GOT3 (cell line): ENCODE results near the gene SPOCK1.
"Not testable (repeated sequence)": the region's sequence is repeated elsewhere in the genome, so short reads cannot be mapped to it uniquely, and the experiment has no call there.

Source experiments
- DNase-seq: peaks from one replicate; lab custom pipeline; 2025; ENCODE audit warnings: mixed read lengths; lab: John Stamatoyannopoulos, UW

Gene SPOCK1

DNA sequence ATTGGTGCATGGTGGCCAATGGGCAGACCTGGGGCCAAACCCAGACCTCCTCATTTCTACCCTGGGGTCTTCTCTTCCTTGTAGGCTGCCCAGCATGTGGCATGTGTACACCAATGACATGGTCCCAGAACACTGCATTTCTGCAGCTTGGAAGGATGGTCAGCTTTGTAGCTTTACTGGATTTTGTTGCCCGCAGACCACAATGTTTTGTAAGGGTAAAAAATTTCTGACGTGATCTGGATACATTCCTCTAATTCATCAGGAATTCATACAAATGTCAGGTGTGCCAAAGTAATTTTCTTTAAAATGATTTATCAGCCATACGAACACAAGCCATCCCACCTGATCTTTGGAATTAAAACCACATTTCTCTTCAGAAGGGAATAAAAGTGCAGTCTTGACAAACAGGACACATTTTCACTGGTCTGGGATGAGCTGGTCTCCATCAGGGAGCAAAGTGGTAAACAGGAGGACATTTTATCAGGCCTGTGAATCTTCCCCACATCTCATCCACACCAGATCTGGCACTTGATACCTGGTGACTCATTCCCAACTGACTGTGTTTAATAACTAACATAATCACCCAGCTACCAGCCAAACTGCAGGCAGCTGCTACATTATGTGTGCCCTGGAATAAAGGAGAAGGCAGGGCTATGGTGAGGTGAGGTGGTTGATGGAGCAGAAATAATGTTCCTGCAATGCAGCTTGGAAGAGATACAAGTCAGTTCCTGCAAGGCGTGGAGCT lies 103.9 kb downstream of the SPOCK1 start:
- DNase-seq, result no peak

- DNase-seq, result no peak
Measured at GRCh38 chr5:137394380-137394779, 104.7 kb downstream of the SPOCK1 start.

- no peak for DNase-seq
Measured at GRCh38 chr5:137393196-137393993, 105.7 kb downstream of the SPOCK1 start.

GRCh38 chr5:137392261-137392660 lies 106.9 kb downstream of the SPOCK1 start:
- DNase-seq, result no peak

DNA sequence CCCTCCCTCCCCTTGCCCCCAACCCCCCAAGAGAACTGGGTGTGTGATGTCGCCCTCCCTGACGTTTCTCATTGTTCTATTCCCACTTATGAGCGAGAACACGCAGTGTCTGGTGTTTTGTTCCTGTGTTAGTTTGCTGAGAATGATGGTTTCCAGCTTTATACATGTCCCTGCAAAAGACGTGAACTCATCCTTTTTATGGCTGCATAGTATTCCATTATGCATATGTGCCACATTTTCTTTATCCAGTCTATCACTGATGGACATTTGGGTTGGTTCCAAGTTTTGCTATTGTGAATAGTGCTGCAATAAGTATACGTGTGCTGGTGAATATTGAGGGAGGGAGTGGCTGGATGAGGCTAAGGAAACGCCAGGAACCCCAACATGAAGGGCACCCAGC lies 108.1 kb downstream of the SPOCK1 start:
- not testable (repeated sequence) for DNase-seq

- no peak for DNase-seq
Measured at GRCh38 chr5:137389042-137389441, 110.1 kb downstream of the SPOCK1 start.

DNA sequence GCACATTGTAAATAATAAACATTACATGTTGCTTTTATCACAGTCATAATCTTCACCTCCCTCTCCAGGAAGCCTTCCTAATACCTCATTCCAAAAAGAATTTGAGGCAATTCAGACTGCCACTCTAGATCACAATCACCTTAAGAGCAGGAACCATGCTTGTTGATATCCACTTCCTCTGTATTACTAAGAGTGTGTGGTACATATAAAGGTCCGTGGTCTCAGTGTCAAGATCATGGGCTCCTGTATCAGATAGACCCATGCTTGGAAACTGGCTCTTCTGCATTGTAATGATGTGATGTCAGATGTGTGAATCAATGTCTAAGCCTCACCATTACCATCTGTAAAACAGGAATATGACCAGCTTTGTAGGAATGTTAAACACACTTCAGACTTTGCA lies 114.1 kb downstream of the SPOCK1 start:
- no peak for DNase-seq

GRCh38 chr5:137383909-137384308 lies 115.2 kb downstream of the SPOCK1 start:
- no peak for DNase-seq

GRCh38 chr5:137381555-137381954 lies 117.6 kb downstream of the SPOCK1 start:
- no peak for DNase-seq

- no peak for DNase-seq
Measured at GRCh38 chr5:137379555-137380286, 119.4 kb downstream of the SPOCK1 start.

DNA sequence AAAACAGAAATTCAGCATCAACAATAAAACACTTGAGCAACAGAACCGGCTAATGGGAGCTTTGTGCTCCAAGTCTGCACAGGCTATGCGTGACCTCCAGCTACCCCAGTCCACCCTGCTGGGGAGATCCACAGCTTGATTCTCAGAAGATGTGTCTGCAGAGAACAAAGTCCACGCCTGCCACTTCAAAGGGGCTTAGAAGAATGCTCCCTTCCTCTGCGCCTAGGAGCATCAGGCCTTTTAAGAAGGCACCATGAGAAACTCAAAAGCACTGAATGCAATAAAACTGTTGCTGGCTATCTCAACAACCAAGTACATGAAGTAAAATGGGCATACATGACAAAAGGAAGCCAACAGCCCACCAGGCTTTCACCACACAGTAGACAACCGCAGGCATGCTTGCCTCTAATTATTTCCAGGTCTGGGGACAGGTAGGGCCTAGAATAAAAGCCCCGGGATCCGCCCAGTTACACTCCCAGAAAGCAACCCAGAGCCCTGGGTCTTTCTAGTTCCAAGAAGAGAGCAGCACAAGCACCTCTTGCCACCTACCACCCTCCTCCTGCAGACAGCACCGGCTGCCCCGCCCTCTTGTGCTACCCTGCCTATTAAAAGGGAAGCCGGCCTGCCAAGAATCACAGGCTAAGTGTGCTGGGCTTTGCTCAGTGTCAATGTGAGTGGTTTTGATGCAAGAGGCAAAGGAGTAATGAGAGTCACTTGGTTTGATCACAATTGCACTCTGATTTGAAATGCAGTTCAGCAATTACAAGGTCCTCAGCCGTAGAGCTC lies 123.2 kb downstream of the SPOCK1 start:
- DNase-seq, result no peak

GRCh38 chr5:137374110-137374714 lies 124.9 kb downstream of the SPOCK1 start:
- DNase-seq, result no peak

- no peak for DNase-seq
Measured at GRCh38 chr5:137372773-137373160, 126.4 kb downstream of the SPOCK1 start.

DNA sequence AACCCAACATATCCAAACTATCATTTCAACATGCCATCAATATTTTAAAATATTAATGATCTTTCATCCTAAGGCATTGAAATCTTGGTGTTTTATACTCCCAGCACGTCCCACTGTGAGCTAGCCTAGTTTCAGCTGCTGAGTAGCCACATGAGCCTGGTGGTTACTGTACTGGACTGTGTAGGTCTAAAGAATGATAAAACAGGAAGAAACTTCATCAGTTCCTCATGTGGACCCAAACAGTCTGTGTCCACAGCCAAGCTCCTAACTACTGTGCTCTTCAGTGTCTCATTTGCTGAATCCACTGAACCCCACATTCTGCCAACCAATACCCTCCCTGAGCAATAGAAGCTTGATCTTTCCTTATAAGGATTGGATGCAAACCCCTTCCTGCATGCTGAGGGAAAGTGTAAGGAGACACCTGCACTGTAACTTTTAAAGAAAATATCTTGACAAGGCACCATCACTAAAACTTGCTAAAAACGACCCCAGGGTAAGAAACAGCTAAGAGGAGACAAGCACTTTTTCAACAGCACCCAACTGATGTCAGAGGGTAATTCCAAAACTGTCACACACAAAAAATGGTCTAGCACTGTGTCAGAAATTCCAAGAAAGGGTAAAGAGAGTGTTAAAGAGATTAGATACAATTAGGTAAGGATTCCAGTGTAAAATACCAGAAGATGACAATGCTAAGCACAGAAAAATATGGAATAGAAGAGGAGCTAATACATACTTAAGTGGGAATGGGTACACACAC lies 126.9 kb downstream of the SPOCK1 start:
- no peak for DNase-seq

- DNase-seq, result no peak
Measured at GRCh38 chr5:137370096-137371071, 128.7 kb downstream of the SPOCK1 start.

GRCh38 chr5:137368651-137369050 lies 130.5 kb downstream of the SPOCK1 start:
- no peak for DNase-seq

DNA sequence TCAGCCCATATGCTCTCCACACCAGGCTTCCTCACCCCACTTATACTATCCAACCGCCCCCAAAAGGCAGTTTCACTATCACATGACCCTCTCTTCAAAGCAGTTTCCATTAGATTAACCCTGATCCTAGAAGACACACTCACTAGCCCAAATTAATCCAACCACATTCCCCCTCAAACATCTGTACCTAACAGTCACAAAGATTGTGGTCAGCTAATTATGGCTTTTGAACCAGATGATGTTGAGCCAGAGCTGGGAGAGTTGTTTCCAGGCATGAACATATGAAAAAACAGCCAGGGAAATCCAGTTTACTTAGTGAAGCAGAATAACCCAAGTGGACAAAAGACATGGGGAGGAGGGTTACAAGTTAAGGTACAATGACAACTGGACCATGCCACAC lies 131.2 kb downstream of the SPOCK1 start:
- no peak for DNase-seq

- DNase-seq, result no peak
Measured at GRCh38 chr5:137366526-137366925, 132.6 kb downstream of the SPOCK1 start.

DNA sequence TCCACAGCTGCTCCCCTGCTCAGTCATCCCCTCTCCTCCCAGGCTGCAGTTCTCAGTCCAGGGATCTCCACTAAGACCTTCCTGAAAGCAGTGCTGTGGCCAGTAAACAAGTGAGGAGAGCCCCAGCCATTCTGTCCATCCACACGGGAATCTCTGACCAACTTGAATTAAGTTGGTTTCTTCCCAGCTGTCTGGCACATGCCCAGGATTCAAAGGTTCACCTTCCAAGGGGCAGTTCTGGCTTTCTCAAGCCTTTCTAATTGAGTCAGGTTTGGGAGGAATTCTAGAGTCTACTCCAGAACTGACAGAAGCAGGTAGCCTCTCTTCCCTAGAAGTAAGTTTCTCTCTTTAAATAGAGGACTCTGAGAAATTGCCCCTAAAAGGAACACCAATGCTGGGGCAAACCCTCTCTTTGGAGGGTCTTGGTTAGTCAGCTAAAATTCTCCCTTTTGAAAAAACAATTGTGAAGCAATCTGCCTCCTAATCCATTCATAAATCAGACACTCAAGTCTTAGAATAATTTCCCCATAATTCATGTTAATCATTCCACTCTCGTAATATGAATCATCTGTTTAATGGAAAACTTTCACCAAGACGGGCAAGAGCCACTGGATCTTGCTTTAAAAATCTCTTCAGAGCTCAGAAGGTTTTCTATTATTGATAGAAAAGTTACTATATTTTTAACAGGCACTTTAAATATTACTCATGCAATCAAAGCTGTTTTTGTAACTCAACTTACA lies 133.8 kb downstream of the SPOCK1 start:
- DNase-seq, result no peak
